DOHH2 (cell line): ENCODE results near the gene MDFIC.

Experiments used
- H3F3A ChIP-seq: fragments of 200-600 bp; sonication (generic), shearing (Covaris generic); 2 replicates; pipeline ENCODE4 v1.6.0; 2016; ENCODE audit warnings: antibody characterized with exemption, mild to moderate bottlenecking; ENCODE audit not compliant: control insufficient read depth, insufficient read depth
- H3K27ac ChIP-seq: fragments of 200-600 bp; sonication (generic); 2 replicates; pipeline ENCODE4 v1.5.1; 2014; ENCODE audit warnings: low read depth, mild to moderate bottlenecking, low read length, moderate library complexity
- H3K27me3 ChIP-seq: fragments of 200-600 bp; sonication (generic); 2 replicates; pipeline ENCODE4 v1.6.1; 2014; ENCODE audit warnings: mild to moderate bottlenecking, low read length, mixed read lengths; ENCODE audit not compliant: control insufficient read depth
- H3K36me3 ChIP-seq: fragments of 200-600 bp; sonication (generic); 2 replicates; pipeline ENCODE4 v1.6.1; 2014; ENCODE audit warnings: mild to moderate bottlenecking, low read length, moderate library complexity, mixed read lengths; ENCODE audit not compliant: control insufficient read depth
- H3K4me1 ChIP-seq: fragments of 200-600 bp; sonication (generic); 2 replicates; pipeline ENCODE4 v1.6.1; 2014; ENCODE audit warnings: mild to moderate bottlenecking, low read length, mixed read lengths; ENCODE audit not compliant: control insufficient read depth
- H3K4me2 ChIP-seq: fragments of 200-600 bp; sonication (generic); 2 replicates; pipeline ENCODE4 v1.6.0; 2014; ENCODE audit warnings: mild to moderate bottlenecking, low read length, moderate library complexity
- H3K4me3 ChIP-seq: fragments of 200-600 bp; sonication (generic); 2 replicates; pipeline ENCODE4 v1.5.1; 2014; ENCODE audit warnings: mild to moderate bottlenecking, low read length, mixed read lengths
- H3K79me2 ChIP-seq: fragments of 200-600 bp; sonication (generic); 2 replicates; pipeline ENCODE4 v1.6.1; 2014; ENCODE audit warnings: mild to moderate bottlenecking, low read length, mixed read lengths; ENCODE audit not compliant: control insufficient read depth
- H3K9me2 ChIP-seq: fragments of 200-600 bp; sonication (generic); replicated peaks from 2 replicates; pipeline ENCODE4 v1.6.1; 2014; ENCODE audit warnings: mild to moderate bottlenecking, low read length, mixed read lengths; ENCODE audit not compliant: control insufficient read depth
- H3K9me3 ChIP-seq: fragments of 200-600 bp; sonication (generic); 2 replicates; pipeline ENCODE4 v1.6.1; 2014; ENCODE audit warnings: antibody characterized with exemption, low read length, mixed read lengths; ENCODE audit not compliant: control insufficient read depth, insufficient read depth
- H4K20me1 ChIP-seq: fragments of 200-600 bp; sonication (generic); 2 replicates; pipeline ENCODE4 v1.6.0; 2014; ENCODE audit warnings: low read depth, mild to moderate bottlenecking, antibody characterized with exemption, low read length, moderate library complexity; ENCODE audit not compliant: control insufficient read depth, insufficient read depth
- EZH2phosphoT487 ChIP-seq: fragments of 200-600 bp; sonication (generic); IDR thresholded peaks from 2 replicates; pipeline ENCODE4 v1.6.1; 2017; ENCODE audit warnings: borderline replicate concordance, mild to moderate bottlenecking, antibody characterized with exemption, low read length, moderate library complexity, mixed read lengths
- TF ChIP-seq, protein P1 (sequence below): fragments of 200-600 bp; sonication (generic); IDR thresholded peaks from one replicate; pipeline ENCODE4 v1.5.1; 2014; ENCODE audit warnings: antibody characterized with exemption, mild to moderate bottlenecking, low read depth, low read length; ENCODE audit not compliant: poor library complexity, severe bottlenecking

Gene MDFIC

DNA sequence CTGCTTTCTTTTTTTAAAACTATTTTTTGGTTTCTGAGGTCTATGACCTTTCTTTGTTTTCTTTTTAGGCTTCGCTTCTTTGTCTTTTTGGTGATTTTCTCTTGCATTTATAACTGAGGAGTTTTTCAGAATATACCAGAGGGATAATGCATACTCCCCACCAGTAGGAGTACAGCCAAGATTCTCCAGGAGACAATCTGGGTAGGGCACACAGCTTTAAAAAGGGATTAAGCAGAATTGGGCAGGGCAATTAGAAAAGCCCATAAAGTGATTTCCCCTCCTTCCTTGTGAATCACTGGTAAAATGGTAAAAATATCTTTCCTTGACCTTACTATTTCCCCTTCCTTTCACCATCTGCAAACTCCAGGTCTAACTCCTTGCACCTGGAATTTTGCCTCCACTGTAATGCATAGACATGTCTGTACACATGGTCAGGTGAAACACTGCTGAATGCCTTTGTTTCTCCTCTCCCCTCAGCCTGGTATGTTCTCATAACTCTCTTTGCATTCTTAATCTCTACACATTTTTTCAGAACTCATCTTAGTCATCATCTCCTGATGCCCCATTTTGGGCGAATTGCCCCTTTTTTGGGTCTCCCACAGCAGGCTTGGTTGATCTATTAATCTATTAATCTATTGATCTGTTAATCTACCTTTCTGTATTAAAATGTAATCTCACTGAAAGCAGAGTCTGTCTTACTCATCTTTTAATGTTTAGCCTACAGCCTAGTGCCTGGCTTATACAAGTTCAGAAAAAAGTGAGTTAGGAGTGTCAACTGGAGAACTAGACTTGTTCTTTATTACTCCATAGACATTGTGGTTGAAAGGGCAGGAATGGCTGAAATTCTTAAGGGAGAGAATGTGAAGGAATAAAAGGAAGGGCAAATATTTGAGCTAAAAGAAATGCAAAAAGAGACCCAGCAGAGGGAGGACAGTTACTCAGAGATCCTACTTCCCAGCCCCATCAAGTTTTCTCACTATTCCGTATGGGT is 64.6 kb downstream of the MDFIC start:
- no peak for TF ChIP-seq EZH2phosphoT487
- TF ChIP-seq, protein P1, sequence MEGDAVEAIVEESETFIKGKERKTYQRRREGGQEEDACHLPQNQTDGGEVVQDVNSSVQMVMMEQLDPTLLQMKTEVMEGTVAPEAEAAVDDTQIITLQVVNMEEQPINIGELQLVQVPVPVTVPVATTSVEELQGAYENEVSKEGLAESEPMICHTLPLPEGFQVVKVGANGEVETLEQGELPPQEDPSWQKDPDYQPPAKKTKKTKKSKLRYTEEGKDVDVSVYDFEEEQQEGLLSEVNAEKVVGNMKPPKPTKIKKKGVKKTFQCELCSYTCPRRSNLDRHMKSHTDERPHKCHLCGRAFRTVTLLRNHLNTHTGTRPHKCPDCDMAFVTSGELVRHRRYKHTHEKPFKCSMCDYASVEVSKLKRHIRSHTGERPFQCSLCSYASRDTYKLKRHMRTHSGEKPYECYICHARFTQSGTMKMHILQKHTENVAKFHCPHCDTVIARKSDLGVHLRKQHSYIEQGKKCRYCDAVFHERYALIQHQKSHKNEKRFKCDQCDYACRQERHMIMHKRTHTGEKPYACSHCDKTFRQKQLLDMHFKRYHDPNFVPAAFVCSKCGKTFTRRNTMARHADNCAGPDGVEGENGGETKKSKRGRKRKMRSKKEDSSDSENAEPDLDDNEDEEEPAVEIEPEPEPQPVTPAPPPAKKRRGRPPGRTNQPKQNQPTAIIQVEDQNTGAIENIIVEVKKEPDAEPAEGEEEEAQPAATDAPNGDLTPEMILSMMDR, result no peak
- Histone ChIP-seq H3K27ac (no peak overlapping the region), H3K4me3 (no peak overlapping the region), H3K27me3 (no peaks in the 10 kb centered on the region), H3K79me2 (no peaks in the 10 kb centered on the region), H3K4me1 (no peaks in the 10 kb centered on the region), H3K36me3 (no peaks in the 10 kb centered on the region), H3K4me2 (no peak overlapping the region), H3K9me2 (no peaks in the 10 kb centered on the region; the same call in 1 of the 2 replicates), H3K9me3 (no peaks in the 10 kb centered on the region), H3F3A (no peaks in the 10 kb centered on the region), H4K20me1 (no peaks in the 10 kb centered on the region)

DNA sequence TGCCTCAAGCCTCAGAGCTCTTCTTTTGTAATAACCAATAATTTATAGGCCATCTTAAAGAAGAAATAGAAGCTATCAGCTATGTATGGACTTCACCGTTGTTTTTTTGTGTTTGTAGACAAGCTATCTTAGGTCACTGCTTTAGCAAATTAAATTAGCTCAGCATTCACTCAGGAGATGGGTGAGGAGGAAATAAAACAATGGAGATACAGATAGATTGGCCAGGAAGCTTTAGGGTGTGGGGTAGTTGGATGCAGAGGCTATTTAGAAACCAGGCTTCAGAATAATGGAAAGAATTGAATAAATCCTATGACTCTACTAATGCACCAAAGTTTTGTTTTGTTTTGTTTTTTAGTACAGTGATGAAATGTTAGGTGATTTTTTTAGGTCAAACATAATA is 66.1 kb downstream of the MDFIC start:
- no peaks in the 10 kb centered on the region; the same call in 1 of the 2 replicates for H3K9me2 ChIP-seq
- no peak overlapping the region for H3K4me3 ChIP-seq
- no peaks in the 10 kb centered on the region for H3K27me3 ChIP-seq
- no peaks in the 10 kb centered on the region for H3K9me3 ChIP-seq
- H3K4me1 ChIP-seq, result no peaks in the 10 kb centered on the region
- H3K79me2 ChIP-seq, result no peaks in the 10 kb centered on the region
- H4K20me1 ChIP-seq, result no peaks in the 10 kb centered on the region
- no peak for TF ChIP-seq EZH2phosphoT487
- TF ChIP-seq, protein P1, result no peak
- H3K36me3 ChIP-seq, result no peaks in the 10 kb centered on the region
- no peak overlapping the region for H3K4me2 ChIP-seq
- H3K27ac ChIP-seq, result no peak overlapping the region
- H3F3A ChIP-seq, result no peaks in the 10 kb centered on the region

DNA sequence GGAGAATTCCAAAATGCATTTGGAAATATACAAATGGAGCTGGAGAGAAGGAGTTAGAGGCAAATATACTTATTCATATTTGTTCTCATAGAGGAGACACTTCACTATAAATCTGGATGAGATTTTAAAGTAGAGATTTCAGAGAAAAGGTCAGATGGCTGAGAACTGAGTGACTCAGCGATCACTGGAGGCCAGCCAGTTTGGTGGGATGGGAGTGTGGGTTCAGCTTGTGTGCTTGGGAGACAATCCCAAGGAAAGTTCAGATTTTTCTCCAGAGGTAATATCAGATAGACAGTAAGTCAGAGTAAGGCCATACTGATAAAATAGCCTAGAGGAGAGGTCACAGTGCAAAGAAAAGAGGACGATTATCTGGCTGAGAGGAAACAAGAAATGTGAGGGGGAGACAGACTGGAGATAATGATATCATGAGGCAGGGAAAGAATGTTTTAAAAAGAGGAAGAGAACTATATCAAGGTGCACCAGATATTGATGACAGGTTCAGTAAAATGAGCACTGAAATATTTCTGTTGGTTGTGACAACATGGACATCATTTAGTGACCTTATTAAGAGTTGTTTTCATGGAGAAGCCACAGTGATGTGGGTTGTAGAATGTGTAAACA is 67.0 kb downstream of the MDFIC start:
- no peaks in the 10 kb centered on the region for H4K20me1 ChIP-seq
- H3F3A ChIP-seq, result no peaks in the 10 kb centered on the region
- no peak for TF ChIP-seq EZH2phosphoT487
- TF ChIP-seq, protein P1, result no peak
- H3K9me2 ChIP-seq, result no peaks in the 10 kb centered on the region; the same call in 1 of the 2 replicates
- H3K4me1 ChIP-seq, result no peaks in the 10 kb centered on the region
- no peaks in the 10 kb centered on the region for H3K27me3 ChIP-seq
- H3K4me3 ChIP-seq, result no peak overlapping the region
- H3K9me3 ChIP-seq, result no peaks in the 10 kb centered on the region
- H3K79me2 ChIP-seq, result no peaks in the 10 kb centered on the region
- no peak overlapping the region for H3K4me2 ChIP-seq
- no peaks in the 10 kb centered on the region for H3K36me3 ChIP-seq
- no peak overlapping the region for H3K27ac ChIP-seq
